BLaER1 treated with 17β-estradiol and CSF1 and Interleukin-3, amounts not matched to agents 10 nM and 100 nM (cell line): ENCODE measurements around the gene RNF208.
"Not testable (repeated sequence)": the region's sequence is repeated elsewhere in the genome, so short reads cannot be mapped to it uniquely, and the experiment has no call there.

ENCODE experiments used
- H3K27ac ChIP-seq, 11 experiments: shearing (Covaris generic); formaldehyde crosslinking; 2 replicates each; pipeline ENCODE4 v1.8.1; 2022
- H3K27me3 ChIP-seq, 11 experiments: shearing (Covaris generic); formaldehyde crosslinking; 2 replicates each; pipeline ENCODE4 v1.8.1; 2022
- H3K36me3 ChIP-seq, 11 experiments: shearing (Covaris generic); formaldehyde crosslinking; 2 replicates each; pipeline ENCODE4 v1.8.1; 2022
- H3K4me1 ChIP-seq, 10 experiments: shearing (Covaris generic); formaldehyde crosslinking; 2 replicates each; pipeline ENCODE4 v1.8.1; 2022
- H3K4me2 ChIP-seq, 11 experiments: shearing (Covaris generic); formaldehyde crosslinking; 2 replicates each; pipeline ENCODE4 v1.8.1; 2022
- H3K4me3 ChIP-seq, 10 experiments: shearing (Covaris generic); formaldehyde crosslinking; 2 replicates each; pipeline ENCODE4 v1.8.1; 2022
- H3K9ac ChIP-seq, 11 experiments: shearing (Covaris generic); formaldehyde crosslinking; 2 replicates each; pipeline ENCODE4 v1.8.1; 2022
- H3K9me3 ChIP-seq, 11 experiments: shearing (Covaris generic); formaldehyde crosslinking; replicated peaks in 1 of 11; 2 replicates each; pipeline ENCODE4 v1.8.1; 2022
- H4K20me1 ChIP-seq, 11 experiments: shearing (Covaris generic); formaldehyde crosslinking; 2 replicates each; pipeline ENCODE4 v1.8.1; 2022
- Cebpa-rat ChIP-seq, 11 experiments: shearing (Covaris generic); IDR thresholded peaks; 2 replicates each; pipeline ENCODE4 v1.8.1; 2022

RNF208 gene

GRCh38 chr9:137242269-137243203, 20.5 kb upstream of the RNF208 start:
- H3K36me3 ChIP-seq: peaks cover 23 to 30% (median 27%) of the 10 kb centered on the region in 11 experiments
- H3K9ac ChIP-seq: peak overlapping the region; percentile 86 to 97 (median 94)
- no peaks in the 10 kb centered on the region for H3K27me3 ChIP-seq
- H3K9me3 ChIP-seq: peaks cover 0 to 3% (median 0%) of the 10 kb centered on the region in 11 experiments; a peak in 1 of 22 replicates
- peaks cover 51 to 82% (median 71%) of the 10 kb centered on the region in 10 experiments for H3K4me1 ChIP-seq
- no peak for TF ChIP-seq Cebpa-rat (IDR thresholded peaks at IDR 0.05)
- peak overlapping the region; percentile 78 to 100 (median 97) for H3K4me2 ChIP-seq
- H4K20me1 ChIP-seq: peaks cover 30 to 74% (median 61%) of the 10 kb centered on the region in 11 experiments
- peak overlapping the region; percentile 83 to 99 (median 98) for H3K4me3 ChIP-seq
- peak overlapping the region; percentile 44 to 98 (median 89); a peak in 21 of 22 replicates for H3K27ac ChIP-seq

DNA sequence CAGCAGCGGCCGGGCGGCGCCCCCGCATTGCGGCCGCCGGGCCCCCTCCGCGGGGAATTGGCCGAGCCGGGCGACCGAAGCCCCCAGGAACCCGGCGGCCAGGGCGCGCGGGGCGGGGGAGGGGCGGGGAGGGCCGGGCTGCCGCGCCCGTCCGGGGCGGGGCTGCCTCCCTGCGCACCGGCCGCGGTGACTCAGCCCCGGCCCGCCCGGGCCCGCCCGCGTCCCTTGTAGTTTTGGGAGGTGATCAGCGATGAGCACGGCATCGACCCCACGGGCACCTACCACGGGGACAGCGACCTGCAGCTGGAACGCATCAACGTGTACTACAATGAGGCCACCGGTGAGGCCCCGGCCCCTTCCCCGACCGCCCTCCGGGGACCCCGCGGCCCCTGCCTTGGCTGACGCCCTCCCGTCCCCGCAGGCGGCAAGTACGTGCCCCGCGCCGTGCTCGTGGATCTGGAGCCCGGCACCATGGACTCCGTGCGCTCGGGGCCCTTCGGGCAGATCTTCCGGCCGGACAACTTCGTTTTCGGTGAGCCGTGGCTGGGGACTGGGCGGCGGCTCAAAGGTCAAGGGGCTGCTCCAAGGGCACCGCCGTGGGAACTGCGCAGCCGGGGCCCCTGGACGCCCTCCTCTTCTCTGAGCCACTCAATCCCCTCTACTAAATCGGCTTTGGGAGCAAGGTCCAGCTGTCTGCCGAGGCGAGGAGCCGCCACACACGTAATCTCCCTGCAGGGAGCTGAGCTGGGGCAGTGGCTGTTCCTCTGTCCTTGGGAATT, 19.6 kb upstream of the RNF208 start:
- Histone ChIP-seq H3K4me2 (peak overlapping the region; percentile 78 to 100 (median 97)), H4K20me1 (peaks cover 30 to 77% (median 66%) of the 10 kb centered on the region in 11 experiments), H3K36me3 (peaks cover 23 to 30% (median 27%) of the 10 kb centered on the region in 11 experiments), H3K9me3 (peaks cover 0 to 3% (median 0%) of the 10 kb centered on the region in 11 experiments; a peak in 1 of 22 replicates), H3K27me3 (no peaks in the 10 kb centered on the region), H3K9ac (peak overlapping the region; percentile 86 to 97 (median 94)), H3K27ac (peak overlapping the region; percentile 80 to 98 (median 89)), H3K4me1 (peaks cover 60 to 82% (median 78%) of the 10 kb centered on the region in 10 experiments), H3K4me3 (peak overlapping the region; percentile 83 to 99 (median 98))
- no peak for TF ChIP-seq Cebpa-rat (IDR thresholded peaks at IDR 0.05)

DNA sequence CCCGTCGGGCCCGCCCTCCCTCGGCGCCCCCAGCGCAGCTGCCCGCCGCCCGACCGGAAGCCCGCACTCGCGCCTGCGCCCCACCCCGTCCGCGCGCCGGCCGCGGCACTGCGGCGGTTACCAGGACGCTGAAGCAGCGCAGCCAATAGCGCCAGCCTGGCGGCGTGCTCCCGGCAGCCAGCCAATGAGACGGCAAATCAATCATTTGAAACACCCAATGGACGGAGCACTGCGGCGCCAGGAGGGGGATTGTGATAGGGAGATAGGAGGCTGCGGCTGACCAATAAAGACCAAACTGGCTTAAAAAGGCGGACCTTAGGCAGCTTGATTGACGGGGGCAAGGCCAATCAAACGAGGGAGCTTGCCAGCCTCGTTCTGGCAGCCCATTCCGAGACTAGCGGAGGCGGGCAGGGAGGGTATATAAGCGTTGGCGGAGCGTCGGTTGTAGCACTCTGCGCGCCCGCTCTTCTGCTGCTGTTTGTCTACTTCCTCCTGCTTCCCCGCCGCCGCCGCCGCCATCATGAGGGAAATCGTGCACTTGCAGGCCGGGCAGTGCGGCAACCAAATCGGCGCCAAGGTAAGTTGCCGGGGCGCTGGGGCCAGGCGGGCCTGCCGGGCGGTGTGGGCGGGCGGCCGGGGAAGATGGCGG, 18.9 kb upstream of the RNF208 start, which contains the start of gene TUBB4B:
Gene TUBB4B, plus strand, starts transcription at position 447 of the 649 bp plus-strand sequence. Its CDS starts 74 bp downstream, at position 521.
- peaks cover 23 to 30% (median 27%) of the 10 kb centered on the region in 11 experiments for H3K36me3 ChIP-seq
- no peak for TF ChIP-seq Cebpa-rat (IDR thresholded peaks at IDR 0.05)
- peaks cover 0 to 3% (median 0%) of the 10 kb centered on the region in 11 experiments; a peak in 1 of 22 replicates for H3K9me3 ChIP-seq
- H3K4me2 ChIP-seq: peak within 1 kb of the TSS; percentile 92 to 100 (median 97)
- peak within 1 kb of the TSS; percentile 86 to 97 (median 94) for H3K9ac ChIP-seq
- peaks cover 66 to 82% (median 79%) of the 10 kb centered on the region in 10 experiments for H3K4me1 ChIP-seq
- H3K27me3 ChIP-seq: no peaks in the 10 kb centered on the region
- H4K20me1 ChIP-seq: peaks cover 30 to 76% (median 67%) of the 10 kb centered on the region in 11 experiments
- peak within 1 kb of the TSS; percentile 83 to 99 (median 98) for H3K4me3 ChIP-seq
- peak within 1 kb of the TSS; percentile 80 to 98 (median 93) for H3K27ac ChIP-seq

- Histone ChIP-seq H3K9ac (peak overlapping the region; percentile 83 to 93 (median 88)), H3K36me3 (peaks cover 23 to 30% (median 27%) of the 10 kb centered on the region in 11 experiments), H4K20me1 (peaks cover 30 to 76% (median 71%) of the 10 kb centered on the region in 11 experiments), H3K4me2 (peak overlapping the region; percentile 90 to 98 (median 95)), H3K9me3 (peaks cover 0 to 3% (median 0%) of the 10 kb centered on the region in 11 experiments; a peak in 1 of 22 replicates), H3K4me1 (peaks cover 71 to 82% (median 79%) of the 10 kb centered on the region in 10 experiments), H3K4me3 (peak overlapping the region; percentile 60 to 79 (median 68)), H3K27me3 (no peaks in the 10 kb centered on the region), H3K27ac (peak overlapping the region; percentile 75 to 94 (median 90))
- TF ChIP-seq Cebpa-rat (IDR thresholded peaks at IDR 0.05): no peak
These were observed 18.3 kb upstream of the RNF208 start for GRCh38 chr9:137240318-137240840.

GRCh38 chr9:137239541-137240200, 17.6 kb upstream of the RNF208 start:
- H3K4me2 ChIP-seq: peak overlapping the region; percentile 90 to 98 (median 95)
- H3K9me3 ChIP-seq, H3K27me3 ChIP-seq: not testable (repeated sequence)
- H3K9ac ChIP-seq: peak overlapping the region; percentile 83 to 93 (median 88)
- H3K36me3 ChIP-seq: peaks cover 23 to 30% (median 27%) of the 10 kb centered on the region in 11 experiments
- H3K4me1 ChIP-seq: peaks cover 74 to 82% (median 79%) of the 10 kb centered on the region in 10 experiments
- peak overlapping the region; percentile 60 to 79 (median 68) for H3K4me3 ChIP-seq
- H3K27ac ChIP-seq: peak overlapping the region; percentile 75 to 94 (median 90)
- peaks cover 30 to 76% (median 70%) of the 10 kb centered on the region in 11 experiments for H4K20me1 ChIP-seq

GRCh38 chr9:137237759-137238726, 16.0 kb upstream of the RNF208 start:
- H3K9ac ChIP-seq: peak overlapping the region; percentile 16 to 93 (median 70); a peak in 21 of 22 replicates

More at GRCh38 chr9:137237759-137238726, 16.0 kb upstream of the RNF208 start:
- H3K4me3 ChIP-seq: peak overlapping the region in 6 of 10 experiments; percentile 3 to 67 (median 14); a peak in 4 of 20 replicates
- no peak for TF ChIP-seq Cebpa-rat (IDR thresholded peaks at IDR 0.05)
- peaks cover 0 to 3% (median 0%) of the 10 kb centered on the region in 11 experiments; a peak in 1 of 22 replicates for H3K9me3 ChIP-seq
- peak overlapping the region in 8 of 11 experiments; percentile 25 to 64 (median 46); a peak in 12 of 22 replicates for H3K27ac ChIP-seq
- H3K36me3 ChIP-seq: peaks cover 14 to 15% (median 15%) of the 10 kb centered on the region in 11 experiments
- H3K27me3 ChIP-seq: no peaks in the 10 kb centered on the region
- peak overlapping the region; percentile 90 to 98 (median 95) for H3K4me2 ChIP-seq
- H3K4me1 ChIP-seq: peaks cover 65 to 75% (median 71%) of the 10 kb centered on the region in 10 experiments
- peaks cover 16 to 66% (median 54%) of the 10 kb centered on the region in 11 experiments for H4K20me1 ChIP-seq
